ENCODE data around the gene RAPGEF4. TPM values are rescaled to one million over a fixed set of nuclear protein-coding genes. Genes with fewer than 3 reads are reported as not detected.

The RAPGEF4 gene
- total and polyA plus RNA-seq, 2 of the 8 experiments (the other 6 are each of a cell fraction or from before 2014, with no cell fraction given): 1.2 to 2.6 TPM

DNA sequence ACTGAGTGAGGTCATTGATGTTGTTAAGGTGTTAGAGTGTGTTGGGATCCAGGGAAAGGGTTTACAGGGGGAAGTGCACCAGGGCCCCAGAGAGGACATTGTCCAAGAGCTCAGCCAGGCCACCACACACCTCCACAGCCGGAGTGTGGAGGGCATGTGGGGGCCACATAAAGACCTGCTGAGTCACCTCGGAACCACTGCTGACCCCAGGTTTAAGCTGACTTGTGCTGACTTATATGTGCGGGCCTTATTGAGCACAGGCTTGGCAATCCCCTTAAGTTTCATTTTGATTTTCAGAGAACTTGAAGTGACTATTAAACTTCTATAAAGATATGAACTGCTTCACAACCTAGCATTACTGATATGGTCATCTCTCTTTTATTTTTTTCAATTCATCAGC, 173.8 kb downstream of the RAPGEF4 start:
- Histone ChIP-seq H3K9me3 (ENCODE audit: insufficient read depth in 2 of 2, low read depth in 1 of 2, low read length in 1 of 2) (no peaks in the 10 kb centered on the region), H2AK5ac (ENCODE audit: low read depth, low read length) (no peak overlapping the region), H2BK5ac (ENCODE audit: low read depth, low read length) (no peak overlapping the region), H3K4me1 (replicated peaks in 1 of 4; ENCODE audit: control insufficient read depth in 3 of 4, insufficient read depth in 4 of 4, low read length in 3 of 4) (peaks cover 2 to 11% (median 3%) of the 10 kb centered on the region in 4 experiments; a peak in 6 of 7 replicates), H3K79me2 (ENCODE audit: control insufficient read depth in 1 of 2, insufficient read depth in 2 of 2, low read length in 2 of 2) (no peaks in the 10 kb centered on the region), H3K4me2 (ENCODE audit: insufficient read depth in 1 of 2, low read depth in 2 of 2, low read length in 2 of 2) (no peak overlapping the region), H3K14ac (ENCODE audit: insufficient read length) (no peak overlapping the region), H3K4ac (replicated peaks; ENCODE audit: insufficient read length, low read depth, low read length) (no peak overlapping the region), H2BK12ac (ENCODE audit: low read depth, low read length) (no peak overlapping the region), H3K23ac (ENCODE audit: insufficient read length) (no peak overlapping the region), H3K4me3 (ENCODE audit: extremely low read depth in 1 of 4, insufficient read depth in 2 of 4, low read depth in 3 of 4, low read length in 4 of 4) (no peak overlapping the region), H3K56ac (replicated peaks; ENCODE audit: insufficient read length, low read depth, low read length) (no peak overlapping the region), H3K9ac (replicated peaks in 1 of 4; ENCODE audit: extremely low read depth in 1 of 4, low read depth in 3 of 4, low read length in 3 of 4) (no peak overlapping the region), H4K5ac (ENCODE audit: insufficient read length, low read depth, low read length) (no peak overlapping the region), H3K27me3 (replicated peaks in 1 of 4; ENCODE audit: control insufficient read depth in 3 of 4, extremely low read depth in 1 of 4, insufficient read depth in 3 of 4, low read length in 3 of 4) (no peaks in the 10 kb centered on the region), H2AFZ (ENCODE audit: low read length) (no peak overlapping the region), H3K18ac (ENCODE audit: extremely low read depth, low read length) (no peak overlapping the region), H4K20me1 (replicated peaks in 1 of 2; ENCODE audit: control insufficient read depth in 1 of 2, insufficient read depth in 2 of 2, low read length in 2 of 2) (no peaks in the 10 kb centered on the region), H2BK15ac (ENCODE audit: low read length) (no peak overlapping the region), H4K91ac (replicated peaks; ENCODE audit: insufficient read length, low read length) (no peak overlapping the region), H2BK120ac (replicated peaks; ENCODE audit: low read depth, low read length) (no peak overlapping the region), H4K8ac (ENCODE audit: extremely low read depth, insufficient read depth, low read length) (no peak overlapping the region), H3K36me3 (ENCODE audit: control insufficient read depth in 2 of 4, insufficient read depth in 4 of 4, low read length in 3 of 4) (no peaks in the 10 kb centered on the region), H3K23me2 (ENCODE audit: low read depth, low read length) (no peaks in the 10 kb centered on the region), H2BK20ac (ENCODE audit: low read length) (no peak overlapping the region), H3K27ac (ENCODE audit: low read depth, low read length) (no peak overlapping the region), H3K79me1 (ENCODE audit: low read depth, low read length) (no peaks in the 10 kb centered on the region)
- 96% methylated on average over 3 of the region's 3 CpGs; no CpG with 5 or more reads in 1 of the 2 experiments for WGBS, 2 experiments (ENCODE audit: extremely low coverage in 1 of 2, insufficient coverage in 1 of 2, insufficient read length in 1 of 2, insufficient replicate concordance in 2 of 2, low coverage in 1 of 2, low lambda C conversion rate in 2 of 2, missing lambda C conversion rate in 1 of 2)
- FAIRE-seq (no peak), DNase-seq (ENCODE audit: low read depth in 1 of 2, low spot score in 2 of 2) (no peak)
- TF ChIP-seq MAFK (IDR thresholded peaks at IDR 0.05; ENCODE audit: low read depth, low read length) (no peak), ATF3 (IDR thresholded peaks at IDR 0.05; ENCODE audit: insufficient read depth, low read depth, low read length) (no peak), BCL11A (IDR thresholded peaks at IDR 0.05; ENCODE audit: low read depth in 2 of 2, low read length in 2 of 2) (no peak), SP4 (IDR thresholded peaks at IDR 0.05; ENCODE audit: low read length) (no peak), CBX8 (IDR thresholded peaks at IDR 0.05; ENCODE audit: borderline replicate concordance, low read depth, low read length) (no peak), CHD1 (IDR thresholded peaks at IDR 0.05; ENCODE audit: low read depth, low read length) (no peak), SP2 (IDR thresholded peaks at IDR 0.05; ENCODE audit: low read length) (no peak)
- ChIA-PET POLR2A (ENCODE audit: partially characterized antibody) (no interaction called here), CTCF (ENCODE audit: partially characterized antibody) (interaction anchor here (0.5 to 1.1 kb wide), 2 partner anchors 22 to 1423 kb away, joined by 3 read pairs; no protein-coding TSS in a partner anchor)

Data from H1 (cell line).